Measurements from ENCODE around the gene HOXB13.

DNA sequence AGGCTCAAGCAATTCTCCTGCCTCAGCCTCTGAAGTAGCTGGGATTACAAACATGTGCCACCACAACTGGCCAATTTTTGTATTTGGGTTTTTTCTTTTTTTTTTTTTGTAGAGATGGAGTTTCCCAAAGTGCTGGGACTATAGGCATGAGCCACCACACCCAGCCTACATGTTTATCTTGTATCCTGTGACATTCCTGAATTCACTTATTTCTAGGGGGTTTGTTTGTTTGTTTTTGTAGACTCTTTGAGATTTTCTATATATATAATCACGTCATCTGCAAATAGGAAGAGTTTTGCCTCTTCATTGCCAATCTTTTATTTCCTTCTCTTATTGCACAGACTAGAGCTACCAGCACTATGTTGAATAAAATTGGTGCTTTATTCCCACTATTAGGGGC lies 35.4 kb downstream of the HOXB13 start:
- no peak for TF ChIP-seq EZH2phosphoT487 (IDR thresholded peaks at IDR 0.05; ENCODE audit: low read depth)
- TF ChIP-seq, protein P1, sequence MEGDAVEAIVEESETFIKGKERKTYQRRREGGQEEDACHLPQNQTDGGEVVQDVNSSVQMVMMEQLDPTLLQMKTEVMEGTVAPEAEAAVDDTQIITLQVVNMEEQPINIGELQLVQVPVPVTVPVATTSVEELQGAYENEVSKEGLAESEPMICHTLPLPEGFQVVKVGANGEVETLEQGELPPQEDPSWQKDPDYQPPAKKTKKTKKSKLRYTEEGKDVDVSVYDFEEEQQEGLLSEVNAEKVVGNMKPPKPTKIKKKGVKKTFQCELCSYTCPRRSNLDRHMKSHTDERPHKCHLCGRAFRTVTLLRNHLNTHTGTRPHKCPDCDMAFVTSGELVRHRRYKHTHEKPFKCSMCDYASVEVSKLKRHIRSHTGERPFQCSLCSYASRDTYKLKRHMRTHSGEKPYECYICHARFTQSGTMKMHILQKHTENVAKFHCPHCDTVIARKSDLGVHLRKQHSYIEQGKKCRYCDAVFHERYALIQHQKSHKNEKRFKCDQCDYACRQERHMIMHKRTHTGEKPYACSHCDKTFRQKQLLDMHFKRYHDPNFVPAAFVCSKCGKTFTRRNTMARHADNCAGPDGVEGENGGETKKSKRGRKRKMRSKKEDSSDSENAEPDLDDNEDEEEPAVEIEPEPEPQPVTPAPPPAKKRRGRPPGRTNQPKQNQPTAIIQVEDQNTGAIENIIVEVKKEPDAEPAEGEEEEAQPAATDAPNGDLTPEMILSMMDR (IDR thresholded peaks at IDR 0.05; ENCODE audit: low read depth, low read length), result no peak

Measured in OCI-LY3 (cell line).